Measurements from ENCODE around the gene NLGN4Y.
A peak's percentile ranks its signal among the peaks of the same experiment; 100 is the strongest.

Gene NLGN4Y

GRCh38 chrY:14524272-14525231 lies at the start of gene NLGN4Y:
Gene NLGN4Y (plus strand): TSS chrY:14524529. CDS start chrY:14622120, 97,591 bp downstream.
- DNase-seq (ENCODE audit: low read depth), result no peak
- TF ChIP-seq CTCF (IDR thresholded peaks at IDR 0.05; ENCODE audit: control insufficient read depth, extremely low read depth, insufficient read depth), result peak; percentile 33
- peak within 1 kb of the TSS; percentile 71 for H3K4me3 ChIP-seq (ENCODE audit: low read depth, low read length)

GRCh38 chrY:14485935-14486334 lies 38.4 kb upstream of the NLGN4Y start:
- H3K4me3 ChIP-seq (ENCODE audit: low read depth, low read length), result no peak overlapping the region
- no peak for DNase-seq (ENCODE audit: low read depth)
- TF ChIP-seq CTCF (IDR thresholded peaks at IDR 0.05; ENCODE audit: control insufficient read depth, extremely low read depth, insufficient read depth), result no peak

GRCh38 chrY:14490226-14490625 lies 34.1 kb upstream of the NLGN4Y start:
- no peak for TF ChIP-seq CTCF (IDR thresholded peaks at IDR 0.05; ENCODE audit: control insufficient read depth, extremely low read depth, insufficient read depth)
- H3K4me3 ChIP-seq (ENCODE audit: low read depth, low read length), result no peak overlapping the region
- no peak for DNase-seq (ENCODE audit: low read depth)

GRCh38 chrY:14498071-14498470 lies 26.3 kb upstream of the NLGN4Y start:
- no peak for DNase-seq (ENCODE audit: low read depth)
- TF ChIP-seq CTCF (IDR thresholded peaks at IDR 0.05; ENCODE audit: control insufficient read depth, extremely low read depth, insufficient read depth), result no peak
- no peak overlapping the region for H3K4me3 ChIP-seq (ENCODE audit: low read depth, low read length)

GRCh38 chrY:14504592-14504991 lies 19.7 kb upstream of the NLGN4Y start:
- H3K4me3 ChIP-seq (ENCODE audit: low read depth, low read length), result no peak overlapping the region
- no peak for TF ChIP-seq CTCF (IDR thresholded peaks at IDR 0.05; ENCODE audit: control insufficient read depth, extremely low read depth, insufficient read depth)
- DNase-seq (ENCODE audit: low read depth), result no peak

GRCh38 chrY:14522379-14522950 lies 1.9 kb upstream of the NLGN4Y start:
- DNase-seq (ENCODE audit: low read depth), result no peak
- no peak for TF ChIP-seq CTCF (IDR thresholded peaks at IDR 0.05; ENCODE audit: control insufficient read depth, extremely low read depth, insufficient read depth)
- H3K4me3 ChIP-seq (ENCODE audit: low read depth, low read length), result no peak overlapping the region
